ENCODE data around the gene LAMTOR2. TPM values are rescaled to one million over a fixed set of nuclear protein-coding genes. Genes with fewer than 3 reads are reported as not detected.

LAMTOR2 gene
- total and polyA plus RNA-seq, 2 of the 8 experiments (the other 6 are each of a cell fraction or from before 2014, with no cell fraction given) = 54.7 to 122 TPM

- TF ChIP-seq SP1 (IDR thresholded peaks at IDR 0.05; ENCODE audit: low read depth, low read length) = no peak
- no peak for TF ChIP-seq ATF3 (IDR thresholded peaks at IDR 0.05; ENCODE audit: insufficient read depth, low read depth, low read length)
- TF ChIP-seq CEBPB (IDR thresholded peaks at IDR 0.05; ENCODE audit: low read depth, low read length) = no peak
- TF ChIP-seq TAF7 (optimal IDR thresholded peaks at IDR 0.05; ENCODE audit: borderline replicate concordance, low read depth, low read length) = no peak
- no peak for TF ChIP-seq NRF1 (IDR thresholded peaks at IDR 0.05; ENCODE audit: low read depth, low read length)
These were observed 49.7 kb downstream of the LAMTOR2 start (continued) for GRCh38 chr1:156104065-156104810.
